ENCODE results near the gene KLHL26.
A peak's percentile ranks its signal among the peaks of the same experiment; 100 is the strongest.

The KLHL26 gene

GRCh38 chr19:18672606-18673337 lies 35.9 kb downstream of the KLHL26 start:
- Histone ChIP-seq H3K4me1 (ENCODE audit: insufficient read depth, low read length) (no peaks in the 10 kb centered on the region), H4K20me1 (ENCODE audit: insufficient read depth, low read length) (peaks cover 14% of the 10 kb centered on the region), H3K4me3 (ENCODE audit: low read depth in 1 of 2, low read length in 2 of 2) (no peak overlapping the region), H3K4me2 (ENCODE audit: insufficient read depth, low read length) (no peak overlapping the region), H3K27ac (ENCODE audit: low read length) (no peak overlapping the region), H3K27me3 (ENCODE audit: insufficient read depth, low read length, poor library complexity) (no peaks in the 10 kb centered on the region), H3K36me3 (ENCODE audit: insufficient read depth, low read length) (peaks cover 43% of the 10 kb centered on the region), H3K79me2 (ENCODE audit: insufficient read depth, low read length) (no peaks in the 10 kb centered on the region), H2AFZ (ENCODE audit: low read depth, low read length) (no peak overlapping the region), H3K9me3 (ENCODE audit: insufficient read depth, low read length, severe bottlenecking) (no peaks in the 10 kb centered on the region), H3K9ac (ENCODE audit: low read depth, low read length) (no peak overlapping the region)
- no peak for TF ChIP-seq EZH2 (IDR thresholded peaks at IDR 0.05; ENCODE audit: borderline replicate concordance, low read depth, low read length, severe bottlenecking)
- peak; percentile 22 for TF ChIP-seq CTCF (IDR thresholded peaks at IDR 0.05; ENCODE audit: borderline replicate concordance, extremely low read depth, low read length, poor library complexity, severe bottlenecking)
- DNase-seq (no peak), ATAC-seq (ENCODE audit: insufficient read depth, low read depth) (no peak)

GRCh38 chr19:18674616-18675015 lies 37.8 kb downstream of the KLHL26 start:
- no peak for TF ChIP-seq CTCF (IDR thresholded peaks at IDR 0.05; ENCODE audit: borderline replicate concordance, extremely low read depth, low read length, poor library complexity, severe bottlenecking)
- TF ChIP-seq EZH2 (IDR thresholded peaks at IDR 0.05; ENCODE audit: borderline replicate concordance, low read depth, low read length, severe bottlenecking) = no peak
- no peak overlapping the region for H3K4me3 ChIP-seq (ENCODE audit: low read depth in 1 of 2, low read length in 2 of 2)
- no peak overlapping the region for H2AFZ ChIP-seq (ENCODE audit: low read depth, low read length)
- no peaks in the 10 kb centered on the region for H3K4me1 ChIP-seq (ENCODE audit: insufficient read depth, low read length)
- H3K4me2 ChIP-seq (ENCODE audit: insufficient read depth, low read length) = no peak overlapping the region
- no peak for ATAC-seq (ENCODE audit: insufficient read depth, low read depth)
- no peak for DNase-seq
- H3K36me3 ChIP-seq (ENCODE audit: insufficient read depth, low read length) = peaks cover 25% of the 10 kb centered on the region
- no peak overlapping the region for H3K9ac ChIP-seq (ENCODE audit: low read depth, low read length)
- H3K9me3 ChIP-seq (ENCODE audit: insufficient read depth, low read length, severe bottlenecking) = no peaks in the 10 kb centered on the region
- peaks cover 8% of the 10 kb centered on the region; the same call in 1 of the 2 replicates for H4K20me1 ChIP-seq (ENCODE audit: insufficient read depth, low read length)
- H3K79me2 ChIP-seq (ENCODE audit: insufficient read depth, low read length) = no peaks in the 10 kb centered on the region
- no peaks in the 10 kb centered on the region for H3K27me3 ChIP-seq (ENCODE audit: insufficient read depth, low read length, poor library complexity)
- H3K27ac ChIP-seq (ENCODE audit: low read length) = no peak overlapping the region

- H3K36me3 ChIP-seq (ENCODE audit: insufficient read depth, low read length) = peaks cover 14% of the 10 kb centered on the region
- TF ChIP-seq CTCF (IDR thresholded peaks at IDR 0.05; ENCODE audit: borderline replicate concordance, extremely low read depth, low read length, poor library complexity, severe bottlenecking) = peak; percentile 52
- no peak for TF ChIP-seq EZH2 (IDR thresholded peaks at IDR 0.05; ENCODE audit: borderline replicate concordance, low read depth, low read length, severe bottlenecking)
- H3K9ac ChIP-seq (ENCODE audit: low read depth, low read length) = no peak overlapping the region
- DNase-seq (peak; percentile 29), ATAC-seq (ENCODE audit: insufficient read depth, low read depth) (no peak)
- H3K27ac ChIP-seq (ENCODE audit: low read length) = no peak overlapping the region
- H3K79me2 ChIP-seq (ENCODE audit: insufficient read depth, low read length) = no peaks in the 10 kb centered on the region
- no peaks in the 10 kb centered on the region for H3K4me1 ChIP-seq (ENCODE audit: insufficient read depth, low read length)
- peaks cover 3% of the 10 kb centered on the region; the same call in 1 of the 2 replicates for H4K20me1 ChIP-seq (ENCODE audit: insufficient read depth, low read length)
- H3K27me3 ChIP-seq (ENCODE audit: insufficient read depth, low read length, poor library complexity) = no peaks in the 10 kb centered on the region
- H3K4me3 ChIP-seq (ENCODE audit: low read depth in 1 of 2, low read length in 2 of 2) = no peak overlapping the region
- no peak overlapping the region for H2AFZ ChIP-seq (ENCODE audit: low read depth, low read length)
- no peaks in the 10 kb centered on the region for H3K9me3 ChIP-seq (ENCODE audit: insufficient read depth, low read length, severe bottlenecking)
- H3K4me2 ChIP-seq (ENCODE audit: insufficient read depth, low read length) = no peak overlapping the region
Observed at GRCh38 chr19:18675779-18676178, 39.0 kb downstream of the KLHL26 start.

All from DND-41 (cell line).